GM21381 (cell line): ENCODE results near the gene GNL1.
"Not testable (repeated sequence)": the region's sequence is repeated elsewhere in the genome, so short reads cannot be mapped to it uniquely, and the experiment has no call there.

Source experiments
- ATAC-seq: cut with Tn5 transposase; IDR thresholded peaks from one replicate; pipeline ENCODE4 v1.9.1; 2021; ENCODE audit warnings: mild to moderate bottlenecking, moderate library complexity; ENCODE audit not compliant: unreplicated experiment

The GNL1 gene

GRCh38 chr6:30533460-30534294 is 22.6 kb downstream of the GNL1 start:
- no peak for ATAC-seq

- ATAC-seq: no peak
Measured at GRCh38 chr6:30530014-30530413, 26.3 kb downstream of the GNL1 start.

GRCh38 chr6:30529349-30529875 is 26.9 kb downstream of the GNL1 start:
- peak; percentile 42 for ATAC-seq

- not testable (repeated sequence) for ATAC-seq
Measured at GRCh38 chr6:30526444-30526843, 29.8 kb downstream of the GNL1 start.

- not testable (repeated sequence) for ATAC-seq
Measured at GRCh38 chr6:30521952-30522351, 34.3 kb downstream of the GNL1 start.

GRCh38 chr6:30521082-30521481 is 35.2 kb downstream of the GNL1 start:
- ATAC-seq: not testable (repeated sequence)

GRCh38 chr6:30520522-30520921 is 35.8 kb downstream of the GNL1 start:
- ATAC-seq: no peak

- ATAC-seq: not testable (repeated sequence)
Measured at GRCh38 chr6:30518505-30519145, 37.7 kb downstream of the GNL1 start.

GRCh38 chr6:30517767-30518504 is 38.4 kb downstream of the GNL1 start:
- ATAC-seq: not testable (repeated sequence)

- not testable (repeated sequence) for ATAC-seq
Measured at GRCh38 chr6:30516754-30517076, 39.6 kb downstream of the GNL1 start.

- ATAC-seq: peak; percentile 74
Measured at GRCh38 chr6:30515944-30516753, 40.1 kb downstream of the GNL1 start.

GRCh38 chr6:30515106-30515505 is 41.2 kb downstream of the GNL1 start:
- no peak for ATAC-seq

GRCh38 chr6:30513451-30513850 is 42.8 kb downstream of the GNL1 start:
- ATAC-seq: no peak

GRCh38 chr6:30511169-30511546 is 45.1 kb downstream of the GNL1 start:
- ATAC-seq: no peak

- ATAC-seq: no peak
Measured at GRCh38 chr6:30510419-30511168, 45.7 kb downstream of the GNL1 start.

- ATAC-seq: no peak
Measured at GRCh38 chr6:30508890-30509736, 47.2 kb downstream of the GNL1 start.

- ATAC-seq: no peak
Measured at GRCh38 chr6:30507849-30508827, 48.2 kb downstream of the GNL1 start.
